Measurements from ENCODE around the gene CCDC18. TPM values are rescaled to one million over a fixed set of nuclear protein-coding genes. Genes with fewer than 3 reads are reported as not detected.
"Not testable (repeated sequence)": the region's sequence is repeated elsewhere in the genome, so short reads cannot be mapped to it uniquely, and the experiment has no call there.

Gene CCDC18
- total and polyA plus RNA-seq, 10 donors = 9.0 to 18.2 (median 11.2) TPM

- DNase-seq = no peak
- Histone ChIP-seq H3K27me3 (replicated peaks in 1 of 7) (no peaks in the 10 kb centered on the region), H3K27ac (no peak overlapping the region), H3K9me3 (peaks cover 3 to 26% (median 23%) of the 10 kb centered on the region in 8 donors), H3K4me3 (no peak overlapping the region), H3K4me1 (no peaks in the 10 kb centered on the region), H3K36me3 (peaks cover 2 to 78% (median 25%) of the 10 kb centered on the region in 6 donors)
- intact Hi-C loops (cut with DNase I; ENCODE audit: low total_unique reads) = no loop called here
- WGBS, 5 donors = 78 to 96% (median 91%) methylated on average over 3 of the region's 3 CpGs
- TF ChIP-seq POLR2AphosphoS5 (IDR thresholded peaks at IDR 0.05) (no peak), POLR2A (IDR thresholded peaks at IDR 0.05) (no peak), CTCF (IDR thresholded peaks at IDR 0.05 in 8 of 11, conservative IDR thresholded peaks at IDR 0.05 in 3 of 11) (no peak)
Observed at GRCh38 chr1:93239863-93240262, 59.3 kb downstream of the CCDC18 start.

GRCh38 chr1:93243233-93243632, 62.7 kb downstream of the CCDC18 start:
- H3K4me3 ChIP-seq; H3K27me3 ChIP-seq (replicated peaks in 1 of 7); DNase-seq; intact Hi-C loops (cut with DNase I; ENCODE audit: low total_unique reads); H3K27ac ChIP-seq; H3K4me1 ChIP-seq: not testable (repeated sequence)
- H3K9me3 ChIP-seq = peaks cover 3 to 26% (median 23%) of the 10 kb centered on the region in 8 donors
- peaks cover 2 to 74% (median 27%) of the 10 kb centered on the region in 6 donors for H3K36me3 ChIP-seq
- WGBS, 5 donors = 94 to 100% (median 98%) methylated on average over 3 of the region's 3 CpGs

- H3K4me3 ChIP-seq = no peak overlapping the region
- no peaks in the 10 kb centered on the region for H3K27me3 ChIP-seq (replicated peaks in 1 of 7)
- DNase-seq = no peak
- no peaks in the 10 kb centered on the region for H3K4me1 ChIP-seq
- no peak overlapping the region for H3K27ac ChIP-seq
- peaks cover 2 to 78% (median 27%) of the 10 kb centered on the region in 6 donors for H3K36me3 ChIP-seq
- TF ChIP-seq POLR2A (IDR thresholded peaks at IDR 0.05) (no peak), POLR2AphosphoS5 (IDR thresholded peaks at IDR 0.05) (no peak), CTCF (IDR thresholded peaks at IDR 0.05 in 8 of 11, conservative IDR thresholded peaks at IDR 0.05 in 3 of 11) (no peak)
- peaks cover 3 to 26% (median 23%) of the 10 kb centered on the region in 8 donors for H3K9me3 ChIP-seq
- WGBS, 5 donors = 84 to 98% (median 95%) methylated on average over 1 of the region's 1 CpG
- intact Hi-C loops (cut with DNase I; ENCODE audit: low total_unique reads) = no loop called here
Observed at GRCh38 chr1:93244298-93245069, 64.0 kb downstream of the CCDC18 start.

- no peaks in the 10 kb centered on the region for H3K4me1 ChIP-seq
- 90 to 100% (median 99%) methylated on average over 1 of the region's 1 CpG for WGBS, 5 donors
- H3K9me3 ChIP-seq = peaks cover 0 to 32% (median 21%) of the 10 kb centered on the region in 8 donors
- peaks cover 0 to 74% (median 5%) of the 10 kb centered on the region in 6 donors for H3K36me3 ChIP-seq
- no peak overlapping the region for H3K27ac ChIP-seq
- H3K4me3 ChIP-seq = no peak overlapping the region
- intact Hi-C loops (cut with DNase I; ENCODE audit: low total_unique reads) = no loop called here
- TF ChIP-seq POLR2A (IDR thresholded peaks at IDR 0.05) = no peak
- no peak for DNase-seq
- H3K27me3 ChIP-seq (replicated peaks in 1 of 7) = no peaks in the 10 kb centered on the region
Observed at GRCh38 chr1:93251966-93252365, 71.4 kb downstream of the CCDC18 start.

GRCh38 chr1:93252598-93252997, 72.1 kb downstream of the CCDC18 start:
- no peak overlapping the region for H3K4me3 ChIP-seq
- intact Hi-C loops (cut with DNase I; ENCODE audit: low total_unique reads) = no loop called here
- H3K9me3 ChIP-seq = peaks cover 0 to 32% (median 21%) of the 10 kb centered on the region in 8 donors
- H3K27ac ChIP-seq = no peak overlapping the region
- H3K36me3 ChIP-seq = peaks cover 0 to 70% (median 3%) of the 10 kb centered on the region in 6 donors
- WGBS, 5 donors = 95 to 100% (median 98%) methylated on average over 2 of the region's 2 CpGs
- no peak for DNase-seq
- no peaks in the 10 kb centered on the region for H3K27me3 ChIP-seq (replicated peaks in 1 of 7)
- H3K4me1 ChIP-seq = no peaks in the 10 kb centered on the region
- TF ChIP-seq POLR2A (IDR thresholded peaks at IDR 0.05) (no peak), POLR2AphosphoS5 (IDR thresholded peaks at IDR 0.05) (no peak), CTCF (IDR thresholded peaks at IDR 0.05 in 8 of 11, conservative IDR thresholded peaks at IDR 0.05 in 3 of 11) (no peak)

Measured in spleen (tissue), 11 donors.